Measurements from ENCODE around the gene IFT43.
"Not testable (repeated sequence)": the region's sequence is repeated elsewhere in the genome, so short reads cannot be mapped to it uniquely, and the experiment has no call there.

DNA sequence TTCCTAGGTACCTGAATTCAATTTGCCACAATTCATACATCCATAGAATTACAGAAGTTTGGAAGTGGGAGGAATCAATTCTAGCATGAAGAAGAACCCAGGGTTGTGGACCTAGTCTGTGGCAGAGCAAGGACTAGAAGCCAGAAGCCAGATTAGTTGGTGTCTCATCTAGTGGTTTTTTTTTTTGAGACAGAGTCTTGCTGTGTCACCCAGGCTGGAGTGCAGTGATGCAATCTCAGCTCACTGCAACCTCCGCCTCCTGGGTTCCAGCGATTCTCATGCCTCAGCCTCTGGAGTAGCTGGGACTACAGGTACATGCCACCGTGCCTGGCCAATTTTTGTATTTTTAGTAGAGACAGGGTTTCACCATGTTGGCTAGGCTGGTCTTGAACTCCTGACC lies 24.1 kb downstream of the IFT43 start:
- TF ChIP-seq, protein P1, sequence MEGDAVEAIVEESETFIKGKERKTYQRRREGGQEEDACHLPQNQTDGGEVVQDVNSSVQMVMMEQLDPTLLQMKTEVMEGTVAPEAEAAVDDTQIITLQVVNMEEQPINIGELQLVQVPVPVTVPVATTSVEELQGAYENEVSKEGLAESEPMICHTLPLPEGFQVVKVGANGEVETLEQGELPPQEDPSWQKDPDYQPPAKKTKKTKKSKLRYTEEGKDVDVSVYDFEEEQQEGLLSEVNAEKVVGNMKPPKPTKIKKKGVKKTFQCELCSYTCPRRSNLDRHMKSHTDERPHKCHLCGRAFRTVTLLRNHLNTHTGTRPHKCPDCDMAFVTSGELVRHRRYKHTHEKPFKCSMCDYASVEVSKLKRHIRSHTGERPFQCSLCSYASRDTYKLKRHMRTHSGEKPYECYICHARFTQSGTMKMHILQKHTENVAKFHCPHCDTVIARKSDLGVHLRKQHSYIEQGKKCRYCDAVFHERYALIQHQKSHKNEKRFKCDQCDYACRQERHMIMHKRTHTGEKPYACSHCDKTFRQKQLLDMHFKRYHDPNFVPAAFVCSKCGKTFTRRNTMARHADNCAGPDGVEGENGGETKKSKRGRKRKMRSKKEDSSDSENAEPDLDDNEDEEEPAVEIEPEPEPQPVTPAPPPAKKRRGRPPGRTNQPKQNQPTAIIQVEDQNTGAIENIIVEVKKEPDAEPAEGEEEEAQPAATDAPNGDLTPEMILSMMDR (IDR thresholded peaks at IDR 0.05): not testable (repeated sequence)
- not testable (repeated sequence) for TF ChIP-seq JUND (IDR thresholded peaks at IDR 0.05); EZH2phosphoT487 (IDR thresholded peaks at IDR 0.05; ENCODE audit: borderline replicate concordance, low read depth); EP300 (IDR thresholded peaks at IDR 0.05; ENCODE audit: borderline replicate concordance in 1 of 2, low read depth in 1 of 2, low read length in 1 of 2); TEAD4 (IDR thresholded peaks at IDR 0.05; ENCODE audit: borderline replicate concordance, insufficient read depth); NRF1 (IDR thresholded peaks at IDR 0.05; ENCODE audit: low read depth, low read length); POLR2AphosphoS5 (IDR thresholded peaks at IDR 0.05; ENCODE audit: low read depth, low read length); MAX (IDR thresholded peaks at IDR 0.05; ENCODE audit: low read depth); RAD21 (IDR thresholded peaks at IDR 0.05; ENCODE audit: low read length); TCF12 (IDR thresholded peaks at IDR 0.05); NFIC (IDR thresholded peaks at IDR 0.05; ENCODE audit: borderline replicate concordance); GABPA (IDR thresholded peaks at IDR 0.05; ENCODE audit: low read depth)
- TF ChIP-seq, protein P2, sequence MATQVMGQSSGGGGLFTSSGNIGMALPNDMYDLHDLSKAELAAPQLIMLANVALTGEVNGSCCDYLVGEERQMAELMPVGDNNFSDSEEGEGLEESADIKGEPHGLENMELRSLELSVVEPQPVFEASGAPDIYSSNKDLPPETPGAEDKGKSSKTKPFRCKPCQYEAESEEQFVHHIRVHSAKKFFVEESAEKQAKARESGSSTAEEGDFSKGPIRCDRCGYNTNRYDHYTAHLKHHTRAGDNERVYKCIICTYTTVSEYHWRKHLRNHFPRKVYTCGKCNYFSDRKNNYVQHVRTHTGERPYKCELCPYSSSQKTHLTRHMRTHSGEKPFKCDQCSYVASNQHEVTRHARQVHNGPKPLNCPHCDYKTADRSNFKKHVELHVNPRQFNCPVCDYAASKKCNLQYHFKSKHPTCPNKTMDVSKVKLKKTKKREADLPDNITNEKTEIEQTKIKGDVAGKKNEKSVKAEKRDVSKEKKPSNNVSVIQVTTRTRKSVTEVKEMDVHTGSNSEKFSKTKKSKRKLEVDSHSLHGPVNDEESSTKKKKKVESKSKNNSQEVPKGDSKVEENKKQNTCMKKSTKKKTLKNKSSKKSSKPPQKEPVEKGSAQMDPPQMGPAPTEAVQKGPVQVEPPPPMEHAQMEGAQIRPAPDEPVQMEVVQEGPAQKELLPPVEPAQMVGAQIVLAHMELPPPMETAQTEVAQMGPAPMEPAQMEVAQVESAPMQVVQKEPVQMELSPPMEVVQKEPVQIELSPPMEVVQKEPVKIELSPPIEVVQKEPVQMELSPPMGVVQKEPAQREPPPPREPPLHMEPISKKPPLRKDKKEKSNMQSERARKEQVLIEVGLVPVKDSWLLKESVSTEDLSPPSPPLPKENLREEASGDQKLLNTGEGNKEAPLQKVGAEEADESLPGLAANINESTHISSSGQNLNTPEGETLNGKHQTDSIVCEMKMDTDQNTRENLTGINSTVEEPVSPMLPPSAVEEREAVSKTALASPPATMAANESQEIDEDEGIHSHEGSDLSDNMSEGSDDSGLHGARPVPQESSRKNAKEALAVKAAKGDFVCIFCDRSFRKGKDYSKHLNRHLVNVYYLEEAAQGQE (IDR thresholded peaks at IDR 0.05; ENCODE audit: low read depth, low read length): not testable (repeated sequence)
- TF ChIP-seq, protein P3, sequence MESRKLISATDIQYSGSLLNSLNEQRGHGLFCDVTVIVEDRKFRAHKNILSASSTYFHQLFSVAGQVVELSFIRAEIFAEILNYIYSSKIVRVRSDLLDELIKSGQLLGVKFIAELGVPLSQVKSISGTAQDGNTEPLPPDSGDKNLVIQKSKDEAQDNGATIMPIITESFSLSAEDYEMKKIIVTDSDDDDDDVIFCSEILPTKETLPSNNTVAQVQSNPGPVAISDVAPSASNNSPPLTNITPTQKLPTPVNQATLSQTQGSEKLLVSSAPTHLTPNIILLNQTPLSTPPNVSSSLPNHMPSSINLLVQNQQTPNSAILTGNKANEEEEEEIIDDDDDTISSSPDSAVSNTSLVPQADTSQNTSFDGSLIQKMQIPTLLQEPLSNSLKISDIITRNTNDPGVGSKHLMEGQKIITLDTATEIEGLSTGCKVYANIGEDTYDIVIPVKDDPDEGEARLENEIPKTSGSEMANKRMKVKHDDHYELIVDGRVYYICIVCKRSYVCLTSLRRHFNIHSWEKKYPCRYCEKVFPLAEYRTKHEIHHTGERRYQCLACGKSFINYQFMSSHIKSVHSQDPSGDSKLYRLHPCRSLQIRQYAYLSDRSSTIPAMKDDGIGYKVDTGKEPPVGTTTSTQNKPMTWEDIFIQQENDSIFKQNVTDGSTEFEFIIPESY (IDR thresholded peaks at IDR 0.05; ENCODE audit: borderline replicate concordance, low read depth): not testable (repeated sequence)

Measured in SK-N-SH (cell line).